GM20431 (cell line): ENCODE measurements around the gene ZNHIT1.
"Not testable (repeated sequence)": the region's sequence is repeated elsewhere in the genome, so short reads cannot be mapped to it uniquely, and the experiment has no call there.

Experiments
- in situ Hi-C: fragments of 300-500 bp; cut with MseI, MboI; formaldehyde crosslinking; loops from one replicate; pipeline ENCODE4 v1.15.0; 2020; ENCODE audit warnings: low sequenced_read_pairs; ENCODE audit not compliant: unreplicated experiment

The ZNHIT1 gene

DNA sequence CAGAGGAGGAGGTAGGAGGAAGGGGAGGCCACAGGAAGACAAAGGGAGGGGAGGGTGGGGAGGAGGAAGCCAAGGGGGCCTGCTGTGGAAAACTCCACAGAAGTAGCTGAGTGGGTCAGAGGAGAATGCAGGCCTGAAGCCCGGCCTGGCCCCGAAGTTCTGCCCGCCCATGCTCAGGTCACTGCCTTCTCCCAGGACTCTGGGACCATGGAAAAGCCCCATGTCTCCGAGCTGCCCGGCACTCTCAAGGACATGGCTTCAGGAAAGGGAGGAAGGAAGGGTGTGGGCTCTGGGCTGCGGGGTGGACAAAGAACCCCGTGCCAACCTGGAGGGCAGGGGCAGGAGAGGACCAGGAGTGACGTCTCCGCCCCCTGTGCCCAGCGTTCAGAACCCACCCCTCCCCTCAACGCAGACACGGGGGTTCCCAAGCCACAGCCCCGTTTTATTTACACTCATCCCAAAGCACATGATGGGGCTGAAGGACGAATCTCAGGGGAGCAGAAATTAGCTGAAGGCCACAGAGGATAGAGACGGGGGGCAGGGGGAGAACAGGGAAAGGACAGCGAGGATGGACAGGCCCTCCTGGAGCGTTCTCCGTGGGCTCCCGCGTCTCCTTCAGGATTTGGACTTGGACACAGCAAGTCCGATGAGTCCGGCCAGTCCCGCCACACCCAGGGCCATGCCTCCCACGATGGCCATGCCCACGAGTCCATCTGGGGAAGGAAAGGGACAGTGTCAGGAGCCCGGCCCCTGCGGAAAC, 21.4 kb downstream of the ZNHIT1 start:
- in situ Hi-C loops, result no loop called here

DNA sequence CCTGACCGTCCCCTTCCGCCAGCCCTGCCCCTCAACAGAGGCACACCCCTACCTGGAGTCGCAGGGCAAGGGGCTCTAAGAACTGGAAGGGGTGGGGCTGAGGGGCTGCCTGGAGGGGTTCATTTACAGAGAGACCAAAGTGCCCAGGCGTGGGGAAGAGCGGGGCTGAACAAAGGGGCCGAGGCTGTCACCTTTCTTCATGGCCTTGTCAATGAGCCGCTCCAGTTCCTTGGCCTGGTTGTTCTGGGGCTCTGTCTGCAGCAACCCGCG, 21.9 kb downstream of the ZNHIT1 start:
- in situ Hi-C loops, result no loop called here

DNA sequence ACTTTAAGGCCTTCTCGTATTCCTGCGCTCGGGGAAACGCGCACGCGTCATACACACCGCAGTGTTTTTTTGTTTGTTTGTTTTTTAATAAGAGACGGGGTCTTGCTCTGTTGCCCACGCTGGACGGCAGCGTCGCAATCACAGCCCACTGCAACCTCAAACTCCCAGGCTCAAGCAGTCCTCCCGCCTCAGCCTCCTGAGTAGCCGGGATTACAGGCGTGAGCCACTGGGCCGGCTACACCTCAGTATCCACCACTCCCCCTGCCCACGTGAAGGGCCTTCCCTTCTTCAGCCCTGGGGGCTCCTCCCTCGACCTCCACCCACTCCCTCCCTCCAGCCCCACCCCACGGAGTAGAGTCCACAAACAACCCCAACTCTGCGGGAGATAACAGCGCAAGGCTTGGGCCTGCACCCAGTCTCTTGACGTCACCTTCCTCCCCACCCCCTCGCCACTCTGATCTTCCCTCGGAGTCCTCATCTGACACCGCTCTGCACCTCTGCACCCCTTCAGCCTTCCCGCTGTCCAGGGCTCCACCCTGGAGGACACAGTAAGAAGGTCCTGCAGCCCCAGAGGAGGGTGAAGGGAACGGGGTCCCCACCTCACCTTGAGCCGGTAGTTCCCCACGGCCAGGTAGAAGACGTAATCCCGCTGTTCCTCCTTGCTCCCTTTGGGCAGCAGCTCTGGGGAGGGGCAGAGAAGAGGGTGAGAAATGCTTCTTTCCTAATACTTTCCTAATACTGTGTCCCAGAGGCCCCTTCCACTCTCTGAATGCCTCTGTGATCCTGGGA, 22.5 kb downstream of the ZNHIT1 start:
- in situ Hi-C loops, result no loop called here

DNA sequence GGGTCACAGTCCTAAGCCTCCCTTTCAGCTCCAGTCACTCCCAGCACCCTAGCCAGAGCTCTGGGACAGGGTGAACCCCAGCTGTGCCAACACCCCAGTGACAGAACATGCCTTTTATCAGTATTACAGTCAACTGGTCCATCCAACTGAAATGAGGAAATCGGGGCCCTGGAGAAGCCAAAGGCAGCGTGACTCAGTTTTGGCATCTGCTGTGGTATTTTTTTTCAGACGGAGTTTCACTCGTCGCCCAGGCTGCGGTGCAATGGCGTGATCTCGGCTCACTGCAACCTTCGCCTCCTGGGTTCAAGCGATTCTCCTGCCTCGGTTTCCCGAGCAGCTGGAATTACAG, 23.0 kb downstream of the ZNHIT1 start:
- in situ Hi-C loops, result no loop called here

DNA sequence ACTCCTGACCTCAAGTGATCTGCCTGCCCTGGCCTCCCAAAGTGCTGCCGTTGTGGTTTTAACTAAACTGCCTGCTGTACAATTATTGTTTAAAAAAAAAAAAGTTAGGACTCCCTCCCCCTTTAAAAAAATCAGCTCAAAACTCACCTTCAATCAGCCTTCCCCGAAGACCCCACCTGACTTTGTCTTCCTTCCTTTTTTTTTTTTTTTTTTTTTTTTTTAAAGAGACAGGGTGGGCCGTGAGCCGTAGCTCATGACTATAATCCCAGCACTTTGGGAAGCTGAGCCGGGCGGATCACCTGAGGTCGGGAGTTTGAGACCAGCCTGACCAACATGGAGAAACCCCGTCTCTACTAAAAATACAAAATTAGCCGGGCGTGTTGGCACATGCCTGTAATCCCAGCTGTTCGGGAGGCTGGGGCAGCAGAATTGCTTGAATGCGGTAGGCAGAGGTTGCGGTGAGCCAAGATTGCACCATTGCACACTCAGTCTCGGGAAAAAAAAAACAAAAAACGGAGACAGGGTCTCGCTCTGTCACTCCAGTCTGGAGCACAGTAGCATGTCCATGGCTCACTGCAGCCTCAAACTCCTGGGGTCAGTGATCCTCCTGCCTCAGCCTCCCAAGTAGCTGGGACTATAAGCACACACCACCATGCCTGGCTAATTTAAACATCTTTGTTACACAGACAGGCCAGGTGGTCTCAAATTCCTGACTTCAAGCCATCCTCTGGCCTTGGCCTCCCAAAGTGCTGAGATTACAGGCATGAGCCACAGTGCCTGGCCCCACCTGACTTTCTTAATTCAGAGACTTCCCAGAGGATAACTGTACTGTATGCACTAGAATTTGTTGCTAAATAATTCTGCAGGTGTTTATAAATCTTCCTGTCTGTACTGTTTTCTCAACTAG, 23.7 kb downstream of the ZNHIT1 start:
- in situ Hi-C loops, result no loop called here

GRCh38 chr7:101243646-101244374, 25.8 kb downstream of the ZNHIT1 start:
- in situ Hi-C loops, result no loop called here

GRCh38 chr7:101244375-101245146, 26.6 kb downstream of the ZNHIT1 start, which contains the start of gene FIS1:
Gene FIS1 (minus strand): TSS chr7:101245081. CDS start chr7:101245004, 77 bp downstream.
- in situ Hi-C loops, result no loop called here

GRCh38 chr7:101245147-101245668, 27.2 kb downstream of the ZNHIT1 start:
- in situ Hi-C loops, result no loop called here

GRCh38 chr7:101248276-101248675, 30.3 kb downstream of the ZNHIT1 start:
- in situ Hi-C loops, result no loop called here

GRCh38 chr7:101250324-101250723, 32.4 kb downstream of the ZNHIT1 start:
- in situ Hi-C loops, result no loop called here

DNA sequence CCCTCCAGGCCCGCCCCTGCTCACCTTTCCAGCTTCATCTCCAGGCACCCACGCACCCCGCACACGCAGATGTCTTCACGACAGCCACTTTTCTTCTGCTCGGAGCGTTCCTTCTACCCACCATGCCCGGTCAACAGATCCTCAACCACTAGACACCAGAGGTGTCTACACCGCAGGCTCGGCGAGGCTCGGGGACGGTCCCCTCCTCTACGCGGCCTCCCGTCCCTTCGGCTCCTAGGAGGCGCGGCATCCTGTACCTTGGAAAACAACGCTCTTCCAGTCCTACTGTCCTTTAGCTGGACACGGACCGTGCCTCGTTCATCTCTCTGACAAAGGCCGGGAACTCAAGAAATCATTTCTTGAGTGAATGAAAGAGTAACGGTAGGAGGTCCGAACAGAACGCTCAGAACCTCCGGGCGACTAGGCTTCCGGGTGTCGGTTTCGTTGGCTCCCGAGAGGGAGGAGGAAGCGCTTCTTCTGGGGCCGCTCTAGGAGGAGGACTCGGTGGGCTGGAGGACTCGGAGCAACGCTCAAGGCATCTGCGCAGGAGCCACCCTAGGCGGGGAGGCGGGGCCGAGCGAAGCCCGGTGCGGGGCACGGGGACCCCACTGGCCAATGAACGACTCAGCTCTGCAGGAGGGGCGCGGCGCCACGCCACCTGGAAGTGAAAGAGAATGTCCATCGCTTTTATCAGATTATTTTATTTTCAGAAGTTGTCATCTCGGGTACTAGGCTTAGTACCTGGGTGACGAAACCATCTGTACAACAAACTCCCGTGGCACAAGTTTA, 34.1 kb downstream of the ZNHIT1 start:
- in situ Hi-C loops, result no loop called here

- in situ Hi-C loops, result not testable (repeated sequence)
These were observed 35.2 kb downstream of the ZNHIT1 start for GRCh38 chr7:101253199-101253598.

- in situ Hi-C loops, result no loop called here
These were observed 37.8 kb downstream of the ZNHIT1 start for GRCh38 chr7:101255796-101256195.

GRCh38 chr7:101258243-101258731, 40.3 kb downstream of the ZNHIT1 start:
- in situ Hi-C loops, result no loop called here

DNA sequence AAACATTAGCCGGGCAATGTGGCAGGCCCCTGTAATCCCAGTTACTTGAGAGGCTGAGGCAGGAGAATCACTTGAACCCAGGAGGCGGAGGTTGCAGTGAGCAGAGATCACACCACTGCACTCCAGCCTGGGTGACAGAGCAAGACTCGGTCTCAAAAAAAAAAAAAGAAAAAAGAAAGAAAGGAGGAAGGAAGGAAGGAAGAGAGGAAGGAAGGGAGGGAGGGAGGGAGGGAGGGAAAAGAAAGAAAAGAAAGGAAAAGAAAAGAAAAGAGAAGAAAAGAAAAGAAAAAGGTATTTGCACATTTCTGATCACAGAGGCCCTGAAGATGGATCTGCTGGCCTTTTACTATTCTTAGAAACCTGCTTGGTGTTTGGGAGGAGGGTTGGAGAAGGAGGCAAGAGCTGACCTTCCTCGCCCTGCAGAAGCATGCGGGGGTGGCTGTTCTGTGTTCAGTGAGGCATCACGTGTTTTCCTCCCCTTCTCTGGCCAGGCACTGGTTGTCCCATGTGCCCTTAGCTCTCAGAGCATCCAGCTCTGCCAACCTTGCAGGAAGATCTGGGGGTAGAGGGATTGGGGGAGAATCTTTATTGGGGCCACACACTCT, 46.2 kb downstream of the ZNHIT1 start:
- in situ Hi-C loops, result not testable (repeated sequence)

DNA sequence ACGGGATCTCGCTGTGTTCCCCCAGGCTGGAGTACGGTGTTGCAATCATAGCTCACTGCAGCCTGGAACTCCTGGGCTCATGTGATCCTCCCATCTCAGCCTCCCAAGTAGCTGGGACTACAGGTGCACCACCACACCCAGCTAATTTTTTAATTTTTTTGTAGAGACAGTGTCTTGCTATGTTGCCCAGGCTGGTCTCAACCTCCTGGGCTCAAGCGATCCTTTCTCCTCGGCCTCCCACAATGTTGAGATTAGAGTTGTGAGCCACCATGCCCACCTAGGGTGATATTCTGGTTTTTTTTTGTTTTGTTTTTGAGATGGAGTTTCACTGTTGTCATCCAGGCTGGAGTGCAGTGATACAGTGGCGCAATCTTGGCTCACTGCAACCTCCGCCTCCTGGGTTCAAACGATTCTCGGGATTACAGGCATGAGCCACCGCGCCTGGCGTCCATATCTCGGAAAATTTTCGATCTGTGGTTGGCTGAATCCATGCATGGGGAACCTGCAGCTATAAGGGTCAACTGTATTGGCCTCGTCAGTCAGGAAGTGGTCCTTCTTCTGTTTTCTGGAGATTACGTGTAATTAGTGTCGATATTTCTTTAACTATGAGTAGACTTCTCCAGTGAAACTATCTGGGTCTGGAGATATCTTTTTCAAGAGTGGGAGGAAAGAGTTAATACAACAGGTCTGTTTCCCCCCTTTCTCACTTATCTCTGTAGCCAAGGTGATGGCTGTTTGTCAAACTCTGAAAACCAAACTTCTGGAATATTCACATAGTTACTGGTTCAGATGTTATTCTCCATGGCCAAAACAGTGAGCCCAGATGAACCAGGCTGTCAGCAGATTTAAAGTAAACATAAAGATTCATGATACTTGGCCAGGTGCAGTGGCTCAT, 47.9 kb downstream of the ZNHIT1 start:
- in situ Hi-C loops, result no loop called here

GRCh38 chr7:101269664-101270063, 51.7 kb downstream of the ZNHIT1 start:
- in situ Hi-C loops, result no loop called here
